NCI-H2029 (cell line): ENCODE measurements around the gene EMILIN1.
"Not testable (repeated sequence)": the region's sequence is repeated elsewhere in the genome, so short reads cannot be mapped to it uniquely, and the experiment has no call there.

ENCODE experiments used
- DNase-seq: peaks from one replicate; lab custom pipeline; 2025; lab: John Stamatoyannopoulos, UW

The EMILIN1 gene

GRCh38 chr2:27054721-27055120, 23.7 kb upstream of the EMILIN1 start:
- DNase-seq = no peak

GRCh38 chr2:27057184-27057583, 21.2 kb upstream of the EMILIN1 start:
- no peak for DNase-seq

GRCh38 chr2:27058210-27058609, 20.2 kb upstream of the EMILIN1 start:
- no peak for DNase-seq

DNA sequence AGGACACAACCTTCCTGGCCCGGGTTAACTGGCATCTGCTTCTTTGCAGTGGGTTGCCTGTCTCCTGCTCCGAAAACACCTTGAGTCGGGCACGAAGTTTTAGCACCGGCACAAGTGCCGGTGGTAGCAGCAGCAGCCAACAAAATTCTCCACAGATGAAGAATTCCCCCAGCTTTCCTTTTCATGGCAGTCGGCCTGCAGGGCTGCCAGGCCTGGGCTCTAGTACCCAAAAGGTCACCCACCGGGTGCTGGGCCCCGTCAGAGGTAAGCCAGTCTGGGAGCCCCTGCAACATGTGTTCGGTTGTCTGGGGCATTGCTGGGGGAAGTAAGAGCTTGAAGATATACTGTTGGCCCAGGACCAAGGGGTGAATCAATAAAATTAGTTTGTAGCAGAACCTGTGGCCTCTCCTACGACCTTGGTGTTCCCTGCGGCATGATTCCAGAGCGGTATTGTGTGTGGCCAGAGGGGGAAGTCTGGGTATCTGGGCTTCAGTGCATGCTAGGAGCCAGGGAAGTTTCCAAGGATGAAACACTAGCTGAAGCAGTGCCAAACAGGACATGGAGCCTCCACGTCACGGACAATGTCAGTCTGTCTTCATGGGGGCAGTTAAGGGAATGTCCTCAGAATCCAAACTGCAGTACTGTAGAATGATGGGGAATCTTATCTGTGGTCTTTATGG, 19.1 kb upstream of the EMILIN1 start:
- no peak for DNase-seq

- no peak for DNase-seq
Observed at GRCh38 chr2:27060323-27060722, 18.1 kb upstream of the EMILIN1 start.

GRCh38 chr2:27065128-27065527, 13.3 kb upstream of the EMILIN1 start:
- DNase-seq = no peak

DNA sequence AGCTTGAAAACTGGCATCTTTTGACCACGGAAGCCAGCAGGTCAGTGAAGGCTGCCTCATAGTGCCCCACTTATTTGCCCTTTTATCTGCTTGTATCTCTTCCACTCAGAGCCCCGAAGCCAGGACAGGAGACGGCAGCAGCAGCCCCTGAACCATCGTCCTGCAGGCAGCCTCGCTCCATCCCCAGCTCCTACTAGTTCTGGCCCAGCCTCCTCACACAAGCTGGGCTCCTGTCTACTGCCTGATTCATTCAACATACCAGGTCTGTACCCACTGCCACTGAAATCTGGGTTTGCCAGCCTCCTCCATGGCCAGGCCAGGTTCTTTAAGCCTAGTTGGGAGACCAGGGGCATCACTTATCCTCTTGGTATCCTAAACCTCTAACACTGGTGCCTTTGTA, 11.0 kb upstream of the EMILIN1 start:
- no peak for DNase-seq

DNA sequence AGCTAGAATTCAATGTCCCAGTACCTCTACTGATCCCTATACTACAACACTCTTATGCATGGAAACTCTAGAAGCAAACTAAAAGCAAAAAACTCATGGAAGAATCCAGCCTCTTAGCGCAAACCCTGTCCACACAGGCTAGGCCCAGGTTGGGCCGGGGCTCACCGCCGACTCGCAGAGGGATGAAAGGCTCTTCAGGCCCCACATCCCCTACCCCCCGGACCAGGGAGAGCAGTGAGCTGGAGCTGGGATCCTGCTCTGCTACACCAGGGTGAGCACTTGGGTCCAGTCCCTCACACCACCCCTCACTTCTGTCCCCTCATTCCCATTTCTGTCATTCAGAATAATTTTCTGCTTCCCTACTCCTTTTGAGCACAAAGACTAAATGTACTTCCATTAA, 9.0 kb upstream of the EMILIN1 start:
- no peak for DNase-seq

DNA sequence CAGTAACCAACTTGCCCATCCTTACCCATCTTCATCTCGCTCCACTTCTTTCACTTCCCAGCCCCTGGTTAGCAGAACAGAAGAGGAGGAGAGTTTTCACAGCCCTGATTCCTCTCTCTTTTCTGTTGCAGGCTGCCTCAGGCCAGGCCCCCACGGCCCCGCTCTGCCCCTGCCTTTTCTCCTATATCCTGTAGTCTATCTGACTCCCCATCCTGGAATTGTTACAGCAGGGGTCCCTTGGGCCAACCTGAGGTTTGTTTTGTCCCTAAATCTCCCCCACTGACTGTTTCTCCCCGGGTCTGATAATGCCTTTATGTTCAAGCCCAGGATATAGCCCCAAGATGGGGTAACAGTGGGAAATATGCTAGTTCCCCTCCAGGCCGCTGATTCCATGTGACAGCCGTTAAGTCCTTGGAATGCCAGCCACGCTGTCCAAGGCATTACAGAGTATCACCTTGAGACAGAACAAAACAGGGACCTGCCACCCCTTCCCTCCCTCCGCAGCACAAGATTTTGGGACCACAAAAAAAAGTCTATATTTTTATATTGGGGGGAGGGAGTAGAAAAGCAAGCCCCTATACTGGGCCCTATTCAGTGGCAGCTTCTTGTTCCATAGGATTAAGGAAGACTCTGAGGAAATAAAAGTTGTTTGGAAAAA, 8.3 kb upstream of the EMILIN1 start:
- no peak for DNase-seq

- no peak for DNase-seq
Observed at GRCh38 chr2:27070653-27071276, 7.7 kb upstream of the EMILIN1 start.

DNA sequence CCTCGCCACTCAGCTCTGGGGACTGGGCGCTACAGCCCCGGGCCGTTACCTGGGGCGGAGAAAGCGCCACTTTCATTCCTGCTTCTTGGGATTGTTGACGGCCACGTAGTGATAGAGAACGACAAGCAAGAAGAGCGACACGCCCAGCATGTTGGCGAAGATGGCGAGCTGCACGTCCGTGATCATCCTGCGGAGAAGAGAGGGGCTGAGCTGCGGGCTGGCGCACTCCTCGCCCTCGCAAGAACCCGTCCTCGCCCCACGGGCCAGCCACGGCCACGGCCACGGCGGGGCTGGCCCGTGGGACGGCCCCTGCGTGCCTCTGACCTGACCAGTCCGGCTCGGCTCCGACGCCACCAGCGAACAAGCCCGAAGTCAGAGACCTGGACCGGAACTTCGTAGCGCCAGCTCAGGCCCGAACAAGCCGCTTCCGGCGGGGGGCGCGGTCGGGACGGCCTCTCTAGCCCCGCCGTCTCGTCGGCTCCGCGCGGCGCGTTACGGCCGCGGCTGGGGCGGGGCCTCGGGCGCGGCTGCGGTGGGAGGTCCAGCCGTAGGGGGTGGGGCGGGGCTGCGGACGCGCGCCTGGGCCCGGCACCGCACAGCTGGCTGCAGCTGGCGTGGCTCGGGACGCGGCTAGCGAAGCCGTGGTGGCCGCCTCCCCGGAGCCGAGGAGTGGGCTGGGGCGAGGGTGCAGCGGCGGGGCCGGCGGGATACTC, 7.0 kb upstream of the EMILIN1 start, which contains the start of gene OST4:
Gene OST4, minus strand, starts transcription at position 378 of the 713 bp plus-strand sequence.
- DNase-seq = peak; percentile 83

DNA sequence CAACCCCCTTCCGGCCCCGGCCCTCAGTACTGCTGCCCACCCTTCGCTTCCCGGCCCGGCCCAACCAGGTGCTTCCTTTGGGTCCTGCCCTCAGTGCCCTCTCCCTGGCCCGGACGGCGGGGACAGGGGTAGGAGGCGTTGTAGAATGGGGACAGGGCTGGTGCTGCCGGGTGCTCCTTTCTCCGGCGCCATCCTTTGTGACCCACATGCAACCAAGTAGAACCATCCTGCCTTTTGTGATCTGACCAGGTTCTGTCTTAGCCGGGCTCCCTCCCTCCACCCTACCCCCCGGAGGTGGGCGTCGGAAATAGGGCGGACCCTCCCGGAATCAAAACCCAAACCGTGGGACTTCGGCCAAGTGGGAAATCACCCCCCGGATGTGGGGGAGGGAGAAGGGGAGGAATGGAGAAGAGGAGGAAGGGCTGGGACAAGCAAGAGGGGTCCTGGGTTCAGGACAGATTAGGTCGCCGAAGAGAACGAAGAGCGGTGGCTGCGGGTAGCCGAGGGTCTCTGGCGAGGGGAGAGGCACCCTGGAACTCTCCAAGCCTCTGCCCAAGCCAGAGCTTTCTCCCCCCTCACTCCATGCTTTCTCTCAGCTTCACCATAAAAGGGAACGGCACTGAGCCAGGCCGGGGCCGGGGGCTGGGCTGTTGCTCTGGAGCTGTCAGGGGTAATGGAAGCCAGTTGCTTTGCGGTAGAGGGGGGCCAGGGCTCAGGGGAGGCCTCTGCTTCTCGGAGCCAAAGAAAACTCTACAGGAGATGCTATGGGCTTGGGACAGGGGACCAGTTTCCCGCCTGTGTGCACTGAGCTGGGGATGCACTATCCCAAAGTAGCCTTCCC, 6.2 kb upstream of the EMILIN1 start:
- no peak for DNase-seq

DNA sequence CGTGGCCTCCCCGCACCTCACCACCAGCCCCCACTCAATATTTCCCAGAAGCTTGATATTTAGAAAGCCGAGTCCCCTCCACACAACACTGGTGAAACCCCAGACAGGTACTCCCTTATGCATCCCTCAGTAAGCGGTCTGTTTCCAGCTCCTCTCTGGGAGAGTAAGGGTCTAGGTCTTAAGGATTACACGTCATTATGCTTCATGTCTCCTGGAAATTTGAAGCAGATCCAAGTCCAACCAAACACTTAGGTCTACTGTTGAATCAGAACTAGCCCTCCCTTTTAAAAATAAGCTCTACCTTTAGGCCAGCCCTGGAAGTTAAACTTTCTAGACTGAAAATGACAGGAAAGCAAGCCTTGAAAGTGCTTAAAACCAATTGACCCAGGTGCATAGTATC, 5.5 kb upstream of the EMILIN1 start:
- DNase-seq = no peak

DNA sequence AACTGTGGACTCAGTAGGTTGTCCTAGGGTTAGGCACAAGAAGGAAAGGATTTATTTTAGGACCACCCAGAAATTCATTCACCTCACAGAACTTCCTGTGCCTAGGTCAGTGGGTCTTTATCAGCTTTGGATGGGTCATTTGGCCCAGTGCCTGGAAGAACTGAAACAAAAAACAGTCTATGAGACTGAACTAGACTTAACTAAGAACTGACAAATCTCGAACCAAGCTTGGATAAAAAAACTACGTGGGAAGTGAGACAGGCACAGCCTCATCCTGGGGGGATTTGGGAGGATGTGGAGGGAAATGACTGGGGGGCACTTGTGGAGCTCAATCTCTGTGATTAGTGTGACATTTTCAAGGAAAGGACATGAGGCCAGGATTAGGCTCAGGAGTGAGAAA, 4.6 kb upstream of the EMILIN1 start:
- no peak for DNase-seq

GRCh38 chr2:27074738-27075565, 3.5 kb upstream of the EMILIN1 start:
- peak; percentile 17 for DNase-seq

DNA sequence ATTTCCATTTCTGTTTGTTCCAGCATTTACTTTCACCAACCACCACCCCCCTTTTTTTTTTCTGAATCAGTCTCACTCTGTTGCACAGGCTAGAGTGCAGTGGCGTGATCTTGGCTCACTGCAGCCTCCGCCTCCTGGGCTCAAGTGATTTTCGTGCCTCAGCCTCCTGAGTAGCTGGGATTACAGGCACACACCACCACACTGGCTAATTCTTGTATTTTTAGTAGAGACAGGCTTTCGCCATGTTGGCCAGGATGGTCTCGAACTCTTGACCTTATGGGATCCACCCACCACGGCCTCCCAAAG, 2.9 kb upstream of the EMILIN1 start:
- DNase-seq = not testable (repeated sequence)

DNA sequence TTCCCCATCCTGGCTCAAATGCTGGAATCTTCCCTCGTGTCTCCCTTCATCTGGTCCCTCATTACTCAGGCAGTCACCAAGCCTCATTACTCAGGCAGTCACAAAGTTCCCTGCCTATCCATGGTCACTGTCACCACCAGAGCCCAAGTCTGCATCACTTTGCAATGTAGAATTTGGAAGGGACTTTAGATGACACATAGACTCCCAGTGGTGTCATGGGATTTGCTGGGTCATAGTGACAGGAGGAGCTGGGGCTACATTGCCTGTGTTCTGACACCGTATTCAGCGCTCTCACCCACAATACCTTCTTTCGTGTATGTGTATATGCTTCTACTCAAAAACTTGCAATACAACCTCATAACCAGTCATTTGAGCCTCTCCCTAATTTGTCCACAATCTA, 2.1 kb upstream of the EMILIN1 start:
- no peak for DNase-seq

DNA sequence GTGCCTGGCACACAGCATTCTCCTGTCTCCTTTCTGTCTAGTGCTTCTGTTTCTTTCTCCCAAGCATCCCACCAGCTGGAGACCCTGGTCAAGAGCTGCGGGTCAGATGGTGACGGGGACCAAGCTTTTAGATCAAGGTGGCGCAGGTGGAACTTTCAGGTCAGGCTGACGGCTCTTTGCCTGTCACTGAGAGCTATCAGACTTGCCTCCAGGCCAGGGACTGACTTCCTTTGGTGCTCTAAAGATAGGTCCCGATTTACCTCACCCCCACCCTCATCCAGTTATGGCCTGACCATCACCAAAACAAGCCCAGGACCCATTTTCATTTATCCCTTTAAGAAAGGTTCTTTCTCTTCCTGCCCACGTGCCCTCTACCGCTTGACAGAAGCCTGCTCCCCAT, 1.2 kb upstream of the EMILIN1 start:
- DNase-seq = no peak

- no peak for DNase-seq
Observed at GRCh38 chr2:27079233-27080139, 1.1 kb downstream of the EMILIN1 start.

DNA sequence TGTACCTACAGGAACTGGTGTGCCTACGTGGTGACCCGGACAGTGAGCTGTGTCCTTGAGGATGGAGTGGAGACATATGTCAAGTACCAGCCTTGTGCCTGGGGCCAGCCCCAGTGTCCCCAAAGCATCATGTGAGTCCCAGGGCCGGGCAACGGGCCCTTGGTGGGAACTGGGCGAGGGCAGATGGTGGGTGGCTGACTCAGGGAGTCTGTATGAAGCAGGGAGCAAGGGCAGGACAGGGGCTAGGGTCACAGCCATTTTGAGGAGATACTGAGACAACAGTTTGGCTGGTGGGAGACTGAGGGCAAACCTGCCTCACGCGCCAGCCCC, 1.7 kb downstream of the EMILIN1 start:
- no peak for DNase-seq
